ENCODE measurements around the gene STK32B.

The STK32B gene

DNA sequence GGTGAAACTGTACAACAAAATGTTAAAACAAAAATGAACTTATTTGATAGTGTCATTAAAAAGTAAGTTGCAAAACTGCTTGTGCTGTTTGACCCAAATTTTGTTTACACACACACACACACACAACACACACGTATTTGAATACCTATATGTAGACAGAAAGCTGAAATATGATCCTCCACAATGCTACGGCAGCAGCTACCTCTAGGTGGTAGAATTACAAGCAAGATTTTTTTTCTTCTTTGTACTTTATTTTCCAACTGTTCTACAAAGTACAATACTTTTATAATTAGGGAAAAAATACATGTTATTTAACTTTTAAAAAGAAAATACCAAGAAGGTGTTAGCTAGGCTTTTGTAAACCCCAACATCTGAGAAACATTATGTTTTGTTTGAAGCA, 33.2 kb upstream of the STK32B start:
- peaks cover 4% of the 10 kb centered on the region for H3K27me3 ChIP-seq (ENCODE audit: control insufficient read depth, insufficient read depth, low read length)
- no peaks in the 10 kb centered on the region for H3K4me1 ChIP-seq (ENCODE audit: control insufficient read depth, insufficient read depth, low read length)
- H3K9me3 ChIP-seq (ENCODE audit: control insufficient read depth, insufficient read depth, low read length) = no peaks in the 10 kb centered on the region
- no peak overlapping the region for H3K9ac ChIP-seq (ENCODE audit: low read depth, low read length)
- H3K36me3 ChIP-seq (ENCODE audit: control insufficient read depth, insufficient read depth, low read length) = no peaks in the 10 kb centered on the region
- H3K4me3 ChIP-seq (ENCODE audit: low read depth, low read length) = no peak overlapping the region

- Histone ChIP-seq H3K27me3 (ENCODE audit: control insufficient read depth, insufficient read depth, low read length) (peaks cover 4% of the 10 kb centered on the region), H3K9ac (ENCODE audit: low read depth, low read length) (no peak overlapping the region), H3K9me3 (ENCODE audit: control insufficient read depth, insufficient read depth, low read length) (no peaks in the 10 kb centered on the region), H3K36me3 (ENCODE audit: control insufficient read depth, insufficient read depth, low read length) (no peaks in the 10 kb centered on the region), H3K4me1 (ENCODE audit: control insufficient read depth, insufficient read depth, low read length) (no peaks in the 10 kb centered on the region), H3K4me3 (ENCODE audit: low read depth, low read length) (no peak overlapping the region)
Measured at GRCh38 chr4:5018603-5019002, 32.7 kb upstream of the STK32B start.

DNA sequence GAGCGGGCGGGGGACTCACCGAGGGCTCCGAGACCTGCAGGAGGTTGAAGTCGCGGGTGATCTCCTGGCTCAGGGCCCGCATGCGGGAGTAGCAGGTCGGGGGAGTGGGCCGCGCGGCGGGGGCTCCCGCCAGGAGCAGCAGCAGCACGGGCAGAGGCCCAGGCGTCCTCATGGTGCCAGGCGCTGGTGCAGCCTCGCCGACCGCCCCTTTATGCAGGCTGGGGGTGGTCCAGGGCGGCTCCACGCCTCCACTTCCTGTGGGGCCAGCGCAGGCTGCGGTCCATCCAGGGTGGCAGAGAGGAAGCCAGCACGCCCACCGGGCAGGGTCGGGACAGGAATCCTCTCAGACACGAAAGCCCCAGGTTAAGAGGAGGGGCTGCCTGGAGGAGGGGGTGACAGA, 32.0 kb upstream of the STK32B start, which contains the start of gene CYTL1:
CYTL1 (minus strand) TSS at position 185 of the 400 bp plus-strand sequence; CDS start at position 172, 13 bp downstream.
- peak within 1 kb of the TSS; percentile 19 for H3K4me3 ChIP-seq (ENCODE audit: low read depth, low read length)
- H3K36me3 ChIP-seq (ENCODE audit: control insufficient read depth, insufficient read depth, low read length) = no peaks in the 10 kb centered on the region
- no peaks in the 10 kb centered on the region for H3K4me1 ChIP-seq (ENCODE audit: control insufficient read depth, insufficient read depth, low read length)
- H3K27me3 ChIP-seq (ENCODE audit: control insufficient read depth, insufficient read depth, low read length) = peaks cover 4% of the 10 kb centered on the region
- no peak within 1 kb of the TSS for H3K9ac ChIP-seq (ENCODE audit: low read depth, low read length)
- no peaks in the 10 kb centered on the region for H3K9me3 ChIP-seq (ENCODE audit: control insufficient read depth, insufficient read depth, low read length)

DNA sequence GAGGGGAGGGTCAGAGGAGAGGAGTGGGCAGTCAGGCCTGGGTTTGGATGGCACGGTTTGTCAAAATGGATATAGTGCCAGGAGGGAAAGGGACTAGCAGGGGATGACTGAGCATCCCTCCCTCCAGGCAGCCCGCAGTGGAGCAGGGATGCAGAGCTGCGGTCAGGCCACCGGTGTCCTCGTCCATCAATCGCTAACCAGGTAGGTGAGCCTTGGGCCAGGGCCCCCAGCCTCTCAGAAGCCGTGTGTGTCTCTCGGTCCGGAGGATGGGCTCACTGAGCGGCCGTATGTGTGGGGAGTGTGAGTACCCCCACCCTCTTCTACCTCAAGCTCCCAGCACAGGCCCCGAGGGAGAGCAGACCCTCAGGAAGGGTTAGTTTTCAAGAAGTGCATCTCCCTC, 31.5 kb upstream of the STK32B start:
- H3K36me3 ChIP-seq (ENCODE audit: control insufficient read depth, insufficient read depth, low read length) = no peaks in the 10 kb centered on the region
- no peak overlapping the region for H3K9ac ChIP-seq (ENCODE audit: low read depth, low read length)
- H3K4me3 ChIP-seq (ENCODE audit: low read depth, low read length) = peak overlapping the region; percentile 19
- H3K9me3 ChIP-seq (ENCODE audit: control insufficient read depth, insufficient read depth, low read length) = no peaks in the 10 kb centered on the region
- no peaks in the 10 kb centered on the region for H3K4me1 ChIP-seq (ENCODE audit: control insufficient read depth, insufficient read depth, low read length)
- H3K27me3 ChIP-seq (ENCODE audit: control insufficient read depth, insufficient read depth, low read length) = peaks cover 4% of the 10 kb centered on the region

- no peaks in the 10 kb centered on the region for H3K9me3 ChIP-seq (ENCODE audit: control insufficient read depth, insufficient read depth, low read length)
- H3K36me3 ChIP-seq (ENCODE audit: control insufficient read depth, insufficient read depth, low read length) = no peaks in the 10 kb centered on the region
- H3K4me1 ChIP-seq (ENCODE audit: control insufficient read depth, insufficient read depth, low read length) = no peaks in the 10 kb centered on the region
- H3K27me3 ChIP-seq (ENCODE audit: control insufficient read depth, insufficient read depth, low read length) = peaks cover 4% of the 10 kb centered on the region
- no peak overlapping the region for H3K4me3 ChIP-seq (ENCODE audit: low read depth, low read length)
- H3K9ac ChIP-seq (ENCODE audit: low read depth, low read length) = no peak overlapping the region
Measured at GRCh38 chr4:5020341-5020740, 30.9 kb upstream of the STK32B start.

DNA sequence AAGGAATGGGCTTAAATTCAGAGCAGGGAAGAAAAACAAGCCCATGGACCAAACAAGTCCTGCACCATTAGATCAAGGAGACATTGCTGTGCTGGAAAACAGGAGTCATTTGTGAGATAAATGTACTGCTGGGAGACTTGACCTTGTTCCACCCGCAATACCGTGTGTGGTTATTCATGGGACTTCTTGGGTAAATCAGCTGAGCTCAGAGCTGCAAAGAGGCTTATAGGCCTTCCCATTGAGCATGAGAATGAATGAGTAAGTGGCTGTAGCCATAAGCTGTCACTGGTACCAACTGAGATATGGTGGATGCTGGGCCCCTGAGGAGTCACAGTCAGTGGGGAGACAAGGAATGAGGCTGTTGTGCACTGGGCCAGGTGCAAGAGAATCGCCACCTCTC, 29.7 kb upstream of the STK32B start:
- no peak overlapping the region for H3K4me3 ChIP-seq (ENCODE audit: low read depth, low read length)
- no peaks in the 10 kb centered on the region for H3K4me1 ChIP-seq (ENCODE audit: control insufficient read depth, insufficient read depth, low read length)
- H3K36me3 ChIP-seq (ENCODE audit: control insufficient read depth, insufficient read depth, low read length) = no peaks in the 10 kb centered on the region
- no peak overlapping the region for H3K9ac ChIP-seq (ENCODE audit: low read depth, low read length)
- peaks cover 4% of the 10 kb centered on the region for H3K27me3 ChIP-seq (ENCODE audit: control insufficient read depth, insufficient read depth, low read length)
- H3K9me3 ChIP-seq (ENCODE audit: control insufficient read depth, insufficient read depth, low read length) = no peaks in the 10 kb centered on the region

GRCh38 chr4:5024673-5025072, 26.6 kb upstream of the STK32B start:
- H3K4me3 ChIP-seq (ENCODE audit: low read depth, low read length) = no peak overlapping the region
- no peaks in the 10 kb centered on the region for H3K4me1 ChIP-seq (ENCODE audit: control insufficient read depth, insufficient read depth, low read length)
- no peak overlapping the region for H3K9ac ChIP-seq (ENCODE audit: low read depth, low read length)
- H3K9me3 ChIP-seq (ENCODE audit: control insufficient read depth, insufficient read depth, low read length) = no peaks in the 10 kb centered on the region
- H3K27me3 ChIP-seq (ENCODE audit: control insufficient read depth, insufficient read depth, low read length) = peaks cover 4% of the 10 kb centered on the region
- no peaks in the 10 kb centered on the region for H3K36me3 ChIP-seq (ENCODE audit: control insufficient read depth, insufficient read depth, low read length)

GRCh38 chr4:5026371-5026770, 24.9 kb upstream of the STK32B start:
- H3K9me3 ChIP-seq (ENCODE audit: control insufficient read depth, insufficient read depth, low read length) = no peaks in the 10 kb centered on the region
- H3K36me3 ChIP-seq (ENCODE audit: control insufficient read depth, insufficient read depth, low read length) = no peaks in the 10 kb centered on the region

DNA sequence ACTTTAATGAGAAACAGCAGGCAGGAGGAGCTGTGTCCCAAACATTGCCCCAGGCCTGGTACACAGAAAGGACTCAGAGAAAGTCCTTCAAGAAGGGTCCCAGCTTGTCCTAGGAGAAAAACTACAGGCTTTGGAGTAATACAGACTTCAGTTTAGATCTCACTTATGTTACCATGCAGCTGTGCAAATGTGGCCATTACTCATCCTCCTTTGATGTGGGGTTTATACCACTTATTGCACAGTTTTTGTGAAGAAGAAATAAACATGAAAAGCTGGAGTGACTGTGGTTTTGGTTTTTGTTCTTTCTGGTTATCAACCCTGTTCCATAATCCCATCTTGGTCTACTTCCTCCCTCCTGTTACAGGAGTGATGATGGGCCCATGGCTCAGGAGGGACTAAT, 23.9 kb upstream of the STK32B start:
- Histone ChIP-seq H3K4me3 (ENCODE audit: low read depth, low read length) (no peak overlapping the region), H3K36me3 (ENCODE audit: control insufficient read depth, insufficient read depth, low read length) (no peaks in the 10 kb centered on the region), H3K9me3 (ENCODE audit: control insufficient read depth, insufficient read depth, low read length) (no peaks in the 10 kb centered on the region), H3K9ac (ENCODE audit: low read depth, low read length) (no peak overlapping the region), H3K4me1 (ENCODE audit: control insufficient read depth, insufficient read depth, low read length) (no peaks in the 10 kb centered on the region), H3K27me3 (ENCODE audit: control insufficient read depth, insufficient read depth, low read length) (no peaks in the 10 kb centered on the region)

More at GRCh38 chr4:5026371-5026770, 24.9 kb upstream of the STK32B start:
- H3K9ac ChIP-seq (ENCODE audit: low read depth, low read length) = no peak overlapping the region
- H3K4me3 ChIP-seq (ENCODE audit: low read depth, low read length) = no peak overlapping the region
- no peaks in the 10 kb centered on the region for H3K27me3 ChIP-seq (ENCODE audit: control insufficient read depth, insufficient read depth, low read length)
- no peaks in the 10 kb centered on the region for H3K4me1 ChIP-seq (ENCODE audit: control insufficient read depth, insufficient read depth, low read length)

DNA sequence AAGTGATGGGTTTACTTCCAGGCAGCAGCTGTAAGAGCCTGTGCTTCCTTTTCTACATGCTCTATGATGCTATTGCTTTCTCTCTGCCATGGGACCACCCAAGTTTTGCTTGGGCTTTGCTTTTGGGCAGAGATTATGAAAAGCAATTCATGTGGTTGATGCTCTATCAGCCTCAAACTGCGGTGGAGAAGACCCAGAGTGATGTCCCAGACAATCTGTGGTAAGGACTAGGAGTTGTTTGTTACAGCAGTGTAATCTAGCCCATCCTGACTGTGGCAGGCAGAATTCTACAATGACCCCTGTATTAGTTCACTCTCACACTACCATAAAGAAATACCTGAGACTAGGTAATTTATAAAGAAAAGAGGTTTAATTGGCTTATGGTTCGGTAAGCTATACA, 22.8 kb upstream of the STK32B start:
- H3K36me3 ChIP-seq (ENCODE audit: control insufficient read depth, insufficient read depth, low read length) = no peaks in the 10 kb centered on the region

DNA sequence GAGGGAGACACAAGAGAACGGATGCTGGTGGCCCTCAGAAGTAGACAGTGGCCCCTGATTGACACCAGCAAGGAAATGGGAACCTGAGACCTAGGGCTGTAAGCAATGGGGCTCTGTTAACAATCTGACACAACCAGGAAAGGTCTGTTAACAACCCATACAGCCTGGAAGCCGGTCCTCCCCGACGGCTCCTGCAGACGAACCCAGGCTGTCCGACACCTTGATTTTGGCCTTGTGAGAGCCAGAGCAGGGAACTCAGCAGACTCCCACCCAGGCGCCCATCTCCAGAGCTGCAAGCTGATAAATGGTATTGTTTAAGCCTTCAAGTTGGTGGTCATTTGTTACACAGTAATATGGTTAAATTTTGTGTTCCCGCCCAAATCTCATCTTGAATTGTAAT, 21.8 kb upstream of the STK32B start:
- Histone ChIP-seq H3K9me3 (ENCODE audit: control insufficient read depth, insufficient read depth, low read length) (no peaks in the 10 kb centered on the region), H3K4me3 (ENCODE audit: low read depth, low read length) (no peak overlapping the region), H3K36me3 (ENCODE audit: control insufficient read depth, insufficient read depth, low read length) (no peaks in the 10 kb centered on the region), H3K9ac (ENCODE audit: low read depth, low read length) (no peak overlapping the region), H3K27me3 (ENCODE audit: control insufficient read depth, insufficient read depth, low read length) (no peaks in the 10 kb centered on the region), H3K4me1 (ENCODE audit: control insufficient read depth, insufficient read depth, low read length) (no peaks in the 10 kb centered on the region)

More for the DNA sequence above, 22.8 kb upstream of the STK32B start:
- H3K4me3 ChIP-seq (ENCODE audit: low read depth, low read length) = no peak overlapping the region
- H3K9me3 ChIP-seq (ENCODE audit: control insufficient read depth, insufficient read depth, low read length) = no peaks in the 10 kb centered on the region
- no peaks in the 10 kb centered on the region for H3K27me3 ChIP-seq (ENCODE audit: control insufficient read depth, insufficient read depth, low read length)
- H3K9ac ChIP-seq (ENCODE audit: low read depth, low read length) = no peak overlapping the region
- H3K4me1 ChIP-seq (ENCODE audit: control insufficient read depth, insufficient read depth, low read length) = no peaks in the 10 kb centered on the region

GRCh38 chr4:5030221-5030620, 21.1 kb upstream of the STK32B start:
- Histone ChIP-seq H3K36me3 (ENCODE audit: control insufficient read depth, insufficient read depth, low read length) (no peaks in the 10 kb centered on the region), H3K27me3 (ENCODE audit: control insufficient read depth, insufficient read depth, low read length) (no peaks in the 10 kb centered on the region), H3K9ac (ENCODE audit: low read depth, low read length) (no peak overlapping the region), H3K9me3 (ENCODE audit: control insufficient read depth, insufficient read depth, low read length) (no peaks in the 10 kb centered on the region), H3K4me1 (ENCODE audit: control insufficient read depth, insufficient read depth, low read length) (no peaks in the 10 kb centered on the region), H3K4me3 (ENCODE audit: low read depth, low read length) (no peak overlapping the region)

GRCh38 chr4:5030927-5031326, 20.4 kb upstream of the STK32B start:
- H3K9me3 ChIP-seq (ENCODE audit: control insufficient read depth, insufficient read depth, low read length) = no peaks in the 10 kb centered on the region
- no peak overlapping the region for H3K4me3 ChIP-seq (ENCODE audit: low read depth, low read length)
- no peaks in the 10 kb centered on the region for H3K27me3 ChIP-seq (ENCODE audit: control insufficient read depth, insufficient read depth, low read length)
- no peaks in the 10 kb centered on the region for H3K4me1 ChIP-seq (ENCODE audit: control insufficient read depth, insufficient read depth, low read length)
- H3K36me3 ChIP-seq (ENCODE audit: control insufficient read depth, insufficient read depth, low read length) = no peaks in the 10 kb centered on the region
- no peak overlapping the region for H3K9ac ChIP-seq (ENCODE audit: low read depth, low read length)

Measured in iPS-15b (cell line).